ENCODE results near the gene MTCL1. TPM values are rescaled to one million over a fixed set of nuclear protein-coding genes. Genes with fewer than 3 reads are reported as not detected.

The MTCL1 gene
- total and polyA plus RNA-seq, 10 of the 15 experiments (the other 5 are each of a cell fraction or from before 2014, with no cell fraction given), result 0.03 to 0.36 (median 0.13) TPM; not detected in 4

DNA sequence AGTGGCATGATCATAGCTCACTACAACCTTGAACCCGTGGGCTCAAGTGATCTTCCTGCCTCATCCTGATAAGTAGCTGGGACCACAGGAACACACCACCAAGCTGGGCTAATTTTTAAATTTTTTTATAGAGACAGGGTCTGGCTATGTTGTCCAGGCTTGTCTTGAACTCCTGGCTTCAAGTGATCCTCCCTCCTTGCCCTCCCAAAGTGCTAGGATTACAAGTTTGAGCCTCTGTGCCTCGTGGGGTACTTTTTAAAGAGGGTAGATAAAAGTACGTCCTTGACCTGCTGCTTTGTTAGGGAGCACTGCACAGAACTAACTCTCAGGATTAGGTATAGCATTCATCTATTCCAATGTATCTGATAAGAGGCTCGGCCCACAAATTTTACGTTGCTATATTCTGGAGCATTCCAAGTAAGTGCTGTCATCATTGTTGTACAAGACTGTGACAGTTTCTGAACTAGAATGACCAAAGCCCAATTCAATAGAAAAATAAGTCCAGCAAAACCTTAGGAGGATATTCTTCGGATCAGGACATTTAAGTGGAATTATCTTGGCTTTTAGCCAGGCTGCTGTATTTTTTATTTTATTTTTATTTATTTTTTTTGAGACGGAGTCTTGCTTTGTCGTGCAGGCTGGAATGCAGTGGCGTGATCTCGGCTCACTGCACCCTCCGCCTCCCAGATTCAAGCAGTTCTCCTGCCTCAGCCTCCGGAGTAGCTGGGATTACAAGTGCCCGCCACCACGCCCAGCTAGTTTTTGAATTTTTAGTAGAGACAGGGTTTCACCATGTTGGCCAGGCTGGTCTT is 4.1 kb downstream of the MTCL1 start:
- ChIA-PET POLR2A (no interaction called here), SMC1A (ENCODE audit: uncharacterized antibody, unreplicated experiment) (no interaction called here), CTCF (no interaction called here), RAD21 (ENCODE audit: unreplicated experiment) (no interaction called here)
- peaks cover 12 to 22% of the 10 kb centered on the region in 2 experiments for H3K27me3 ChIP-seq (replicated peaks in 1 of 2; ENCODE audit: control insufficient read depth in 2 of 2, insufficient read depth in 2 of 2, low read length in 1 of 2)
- no peaks in the 10 kb centered on the region for H3K79me2 ChIP-seq (ENCODE audit: control insufficient read depth, insufficient read depth, low read length)
- no peak overlapping the region for H3K9ac ChIP-seq (ENCODE audit: control insufficient read depth, insufficient read depth, low read length)
- H3K36me3 ChIP-seq (ENCODE audit: control insufficient read depth in 2 of 2, insufficient read depth in 2 of 2, low read length in 1 of 2), result no peaks in the 10 kb centered on the region
- DNase-seq (ENCODE audit: low read depth, low spot score), result no peak
- H4K20me1 ChIP-seq (ENCODE audit: control insufficient read depth, insufficient read depth), result no peaks in the 10 kb centered on the region
- no peaks in the 10 kb centered on the region for H3K9me3 ChIP-seq (replicated peaks; ENCODE audit: control insufficient read depth, insufficient read depth, low read length)
- FAIRE-seq, result no peak
- H3K4me3 ChIP-seq, result no peak overlapping the region
- H3K27ac ChIP-seq (ENCODE audit: control insufficient read depth, insufficient read depth), result no peak overlapping the region
- intact Hi-C loops (cut with micrococcal nuclease; ENCODE audit: unreplicated experiment), result no loop called here
- WGBS (ENCODE audit: insufficient coverage, insufficient replicate concordance, low lambda C conversion rate, missing lambda C conversion rate), result 72% methylated on average over 14 of the region's 14 CpGs
- H2AFZ ChIP-seq (ENCODE audit: control insufficient read depth, low read depth, low read length), result no peak overlapping the region
- no peak for ATAC-seq
- peaks cover 2% of the 10 kb centered on the region for H3K4me1 ChIP-seq (ENCODE audit: control insufficient read depth, insufficient read depth, low read length)
- TF ChIP-seq STAT1 (conservative IDR thresholded peaks at IDR 0.05), result no peak
- TF ChIP-seq RBBP5 (conservative IDR thresholded peaks at IDR 0.05), result no peak
- no peak for TF ChIP-seq CHD2 (IDR thresholded peaks at IDR 0.05; ENCODE audit: borderline replicate concordance, low read depth, low read length)
- no peak for TF ChIP-seq SIX5 (IDR thresholded peaks at IDR 0.05; ENCODE audit: low read depth, low read length, severe bottlenecking)
- TF ChIP-seq PAX8 (IDR thresholded peaks at IDR 0.05), result no peak
- no peak for TF ChIP-seq SMAD5 (IDR thresholded peaks at IDR 0.05; ENCODE audit: low read depth)
- no peak for TF ChIP-seq MEF2A (IDR thresholded peaks at IDR 0.05; ENCODE audit: insufficient read depth, low read depth, low read length)
- no peak overlapping the region for H3K4me2 ChIP-seq (ENCODE audit: control insufficient read depth, insufficient read depth)
- BruUV-seq (replicated peaks), result no TSS peak
- in situ Hi-C loops (cut with MboI), result loop anchor here (10.0 kb wide), 1 partner anchor 435 kb away; no protein-coding TSS in a partner anchor

DNA sequence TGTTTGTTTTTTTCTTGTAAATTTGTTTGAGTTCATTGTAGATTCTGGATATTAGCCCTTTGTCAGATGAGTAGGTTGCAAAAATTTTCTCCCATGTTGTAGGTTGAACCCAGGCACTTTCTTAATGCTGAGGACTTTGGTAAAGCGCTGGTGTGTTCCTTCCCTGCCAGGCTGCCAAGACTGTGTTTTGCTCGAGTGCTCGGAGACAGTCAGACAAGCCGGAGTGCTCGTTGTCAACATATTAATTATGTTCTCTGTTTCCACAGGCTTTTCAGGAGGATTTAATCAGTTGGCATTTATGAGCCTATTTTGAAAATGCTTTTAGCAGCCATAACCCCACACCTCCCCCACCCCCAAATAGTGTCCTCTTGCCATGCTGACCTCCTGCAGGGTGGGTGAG is 6.4 kb downstream of the MTCL1 start:
- ChIA-PET RAD21 (ENCODE audit: unreplicated experiment) (no interaction called here), CTCF (no interaction called here), SMC1A (ENCODE audit: uncharacterized antibody, unreplicated experiment) (no interaction called here), POLR2A (no interaction called here)
- H3K4me3 ChIP-seq, result no peak overlapping the region
- H3K79me2 ChIP-seq (ENCODE audit: control insufficient read depth, insufficient read depth, low read length), result no peaks in the 10 kb centered on the region
- FAIRE-seq, result no peak
- intact Hi-C loops (cut with micrococcal nuclease; ENCODE audit: unreplicated experiment), result no loop called here
- H4K20me1 ChIP-seq (ENCODE audit: control insufficient read depth, insufficient read depth), result no peaks in the 10 kb centered on the region
- BruUV-seq (replicated peaks), result no TSS peak
- no peaks in the 10 kb centered on the region for H3K9me3 ChIP-seq (replicated peaks; ENCODE audit: control insufficient read depth, insufficient read depth, low read length)
- WGBS (ENCODE audit: insufficient coverage, insufficient replicate concordance, low lambda C conversion rate, missing lambda C conversion rate), result 86% methylated on average over 5 of the region's 5 CpGs
- H3K9ac ChIP-seq (ENCODE audit: control insufficient read depth, insufficient read depth, low read length), result no peak overlapping the region
- H3K4me2 ChIP-seq (ENCODE audit: control insufficient read depth, insufficient read depth), result no peak overlapping the region
- peaks cover 10 to 15% of the 10 kb centered on the region in 2 experiments for H3K27me3 ChIP-seq (replicated peaks in 1 of 2; ENCODE audit: control insufficient read depth in 2 of 2, insufficient read depth in 2 of 2, low read length in 1 of 2)
- no peaks in the 10 kb centered on the region for H3K4me1 ChIP-seq (ENCODE audit: control insufficient read depth, insufficient read depth, low read length)
- ATAC-seq, result no peak
- DNase-seq (ENCODE audit: low read depth, low spot score), result no peak
- in situ Hi-C loops (cut with MboI), result no loop called here
- H3K36me3 ChIP-seq (ENCODE audit: control insufficient read depth in 2 of 2, insufficient read depth in 2 of 2, low read length in 1 of 2), result no peaks in the 10 kb centered on the region
- H2AFZ ChIP-seq (ENCODE audit: control insufficient read depth, low read depth, low read length), result no peak overlapping the region
- no peak overlapping the region for H3K27ac ChIP-seq (ENCODE audit: control insufficient read depth, insufficient read depth)
- TF ChIP-seq POU2F2 (IDR thresholded peaks at IDR 0.05; ENCODE audit: borderline replicate concordance, low read depth, low read length), result no peak
- TF ChIP-seq NR2C1 (IDR thresholded peaks at IDR 0.05), result no peak
- no peak for TF ChIP-seq TCF7 (IDR thresholded peaks at IDR 0.05; ENCODE audit: borderline replicate concordance)
- TF ChIP-seq, protein P1, sequence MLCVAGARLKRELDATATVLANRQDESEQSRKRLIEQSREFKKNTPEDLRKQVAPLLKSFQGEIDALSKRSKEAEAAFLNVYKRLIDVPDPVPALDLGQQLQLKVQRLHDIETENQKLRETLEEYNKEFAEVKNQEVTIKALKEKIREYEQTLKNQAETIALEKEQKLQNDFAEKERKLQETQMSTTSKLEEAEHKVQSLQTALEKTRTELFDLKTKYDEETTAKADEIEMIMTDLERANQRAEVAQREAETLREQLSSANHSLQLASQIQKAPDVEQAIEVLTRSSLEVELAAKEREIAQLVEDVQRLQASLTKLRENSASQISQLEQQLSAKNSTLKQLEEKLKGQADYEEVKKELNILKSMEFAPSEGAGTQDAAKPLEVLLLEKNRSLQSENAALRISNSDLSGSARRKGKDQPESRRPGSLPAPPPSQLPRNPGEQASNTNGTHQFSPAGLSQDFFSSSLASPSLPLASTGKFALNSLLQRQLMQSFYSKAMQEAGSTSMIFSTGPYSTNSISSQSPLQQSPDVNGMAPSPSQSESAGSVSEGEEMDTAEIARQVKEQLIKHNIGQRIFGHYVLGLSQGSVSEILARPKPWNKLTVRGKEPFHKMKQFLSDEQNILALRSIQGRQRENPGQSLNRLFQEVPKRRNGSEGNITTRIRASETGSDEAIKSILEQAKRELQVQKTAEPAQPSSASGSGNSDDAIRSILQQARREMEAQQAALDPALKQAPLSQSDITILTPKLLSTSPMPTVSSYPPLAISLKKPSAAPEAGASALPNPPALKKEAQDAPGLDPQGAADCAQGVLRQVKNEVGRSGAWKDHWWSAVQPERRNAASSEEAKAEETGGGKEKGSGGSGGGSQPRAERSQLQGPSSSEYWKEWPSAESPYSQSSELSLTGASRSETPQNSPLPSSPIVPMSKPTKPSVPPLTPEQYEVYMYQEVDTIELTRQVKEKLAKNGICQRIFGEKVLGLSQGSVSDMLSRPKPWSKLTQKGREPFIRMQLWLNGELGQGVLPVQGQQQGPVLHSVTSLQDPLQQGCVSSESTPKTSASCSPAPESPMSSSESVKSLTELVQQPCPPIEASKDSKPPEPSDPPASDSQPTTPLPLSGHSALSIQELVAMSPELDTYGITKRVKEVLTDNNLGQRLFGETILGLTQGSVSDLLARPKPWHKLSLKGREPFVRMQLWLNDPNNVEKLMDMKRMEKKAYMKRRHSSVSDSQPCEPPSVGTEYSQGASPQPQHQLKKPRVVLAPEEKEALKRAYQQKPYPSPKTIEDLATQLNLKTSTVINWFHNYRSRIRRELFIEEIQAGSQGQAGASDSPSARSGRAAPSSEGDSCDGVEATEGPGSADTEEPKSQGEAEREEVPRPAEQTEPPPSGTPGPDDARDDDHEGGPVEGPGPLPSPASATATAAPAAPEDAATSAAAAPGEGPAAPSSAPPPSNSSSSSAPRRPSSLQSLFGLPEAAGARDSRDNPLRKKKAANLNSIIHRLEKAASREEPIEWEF (IDR thresholded peaks at IDR 0.05; ENCODE audit: insufficient replicate concordance, low read depth, low read length), result no peak
- TF ChIP-seq SIN3A (IDR thresholded peaks at IDR 0.05; ENCODE audit: low read depth, low read length), result no peak
- TF ChIP-seq BCL11A (IDR thresholded peaks at IDR 0.05; ENCODE audit: low read depth, low read length), result no peak
- TF ChIP-seq ZNF217 (IDR thresholded peaks at IDR 0.05), result no peak

Measured in GM12878 (cell line).